Right lobe of liver (tissue), 6 donors: ENCODE measurements around the gene CTBP1. TPM values are rescaled to one million over a fixed set of nuclear protein-coding genes. Genes with fewer than 3 reads are reported as not detected.

Experiments used
- ATAC-seq, 4 donors: fragments of 200-7000 bp; cut with Tn5 transposase; one replicate each; pipeline ENCODE4 v1.9.1; 2020; ENCODE audit warnings: mild to moderate bottlenecking in 4 of 4, moderate library complexity in 4 of 4
- DNase-seq, 3 donors: peaks; one replicate each; pipeline ENCODE4 v3.0.0-alpha.2; 2020
- H3K27ac ChIP-seq, 3 donors: fragments of 200-600 bp; one replicate each; pipeline ENCODE4 v1.8.0; 2022
- H3K27me3 ChIP-seq, 2 donors: fragments of 200-600 bp; one replicate each; pipeline ENCODE4 v1.8.0; 2022
- H3K36me3 ChIP-seq, 4 donors: fragments of 200-600 bp; sonication (generic) in 1 of 4; one replicate each; pipeline versions ENCODE4 v1.5.1 to v1.8.0; 2017 to 2022; ENCODE audit warnings: control low read depth in 1 of 4
- H3K4me1 ChIP-seq, 4 donors: fragments of 200-600 bp; sonication (generic) in 1 of 4; one replicate each; pipeline versions ENCODE4 v1.5.1 to v1.8.0; 2017 to 2022; ENCODE audit warnings: control low read depth in 1 of 4
- H3K4me3 ChIP-seq, 3 donors: fragments of 200-600 bp; one replicate each; pipeline ENCODE4 v1.8.0; 2022
- H3K9me3 ChIP-seq, 4 donors: fragments of 200-600 bp; sonication (generic) in 1 of 4; one replicate each; pipeline versions ENCODE4 v1.5.1 to v1.8.0; 2017 to 2022; ENCODE audit warnings: control low read depth in 1 of 4
- POLR2A ChIP-seq: fragments of 450-650 bp; IDR thresholded peaks from one replicate; pipeline ENCODE4 v1.6.1; 2017; ENCODE audit warnings: antibody characterized with exemption, mild to moderate bottlenecking
- WGBS: methylation state at CpG from one replicate; pipeline ENCODE4 v1.1.6; 2018; ENCODE audit warnings: low coverage, low lambda C conversion rate; ENCODE audit not compliant: insufficient coverage; ENCODE audit errors: missing lambda C conversion rate; 5-methylcytosine and 5-hydroxymethylcytosine counted together
- intact Hi-C, 2 donors: fragments of 100-400 bp; cut with DNase I; formaldehyde crosslinking; loops; one replicate each; pipeline versions ENCODE4 v1.11.2 to v1.14.1; 2022
- total RNA-seq, 6 experiments: library from RNA; depleted of rRNA in 2 of 6; stranded (reverse); fragments of >200 nt in 2 of 6; fragmentation: NEBNext Ultra II Directional in 3 of 6; extraction: Animal tissue kit (Norgen Biotek cat#: 25700) in 3 of 6; gene quantifications; one replicate each; pipeline versions ENCODE4 v1.1.0 to v1.2.4, GENCODE V29; 2016 to 2023
- TF ChIP-seq, protein P1 (sequence below), 4 donors: fragments of 200-600 bp in 3 of 4; fragments of 450-650 bp in 1 of 4; IDR thresholded peaks; one replicate each; pipeline versions ENCODE4 v1.5.1 to v1.8.0; 2016 to 2022; ENCODE audit warnings: antibody characterized with exemption in 4 of 4, mild to moderate bottlenecking in 2 of 4
- donor health status: DM: no; HTN: yes; CAD: no.
- donor health status: DM: no; HTN: no; CAD: no.
- donor health status: DM: no; HTN: no; CAD: no.
- donor health status: DM: no; HTN: yes; CAD: no.
- donor health status: DM: no; HTN: yes; CAD: no.

The CTBP1 gene
- total RNA-seq, 6 experiments from 2014 or later: 74.8 to 85.5 (median 79.4) TPM

DNA sequence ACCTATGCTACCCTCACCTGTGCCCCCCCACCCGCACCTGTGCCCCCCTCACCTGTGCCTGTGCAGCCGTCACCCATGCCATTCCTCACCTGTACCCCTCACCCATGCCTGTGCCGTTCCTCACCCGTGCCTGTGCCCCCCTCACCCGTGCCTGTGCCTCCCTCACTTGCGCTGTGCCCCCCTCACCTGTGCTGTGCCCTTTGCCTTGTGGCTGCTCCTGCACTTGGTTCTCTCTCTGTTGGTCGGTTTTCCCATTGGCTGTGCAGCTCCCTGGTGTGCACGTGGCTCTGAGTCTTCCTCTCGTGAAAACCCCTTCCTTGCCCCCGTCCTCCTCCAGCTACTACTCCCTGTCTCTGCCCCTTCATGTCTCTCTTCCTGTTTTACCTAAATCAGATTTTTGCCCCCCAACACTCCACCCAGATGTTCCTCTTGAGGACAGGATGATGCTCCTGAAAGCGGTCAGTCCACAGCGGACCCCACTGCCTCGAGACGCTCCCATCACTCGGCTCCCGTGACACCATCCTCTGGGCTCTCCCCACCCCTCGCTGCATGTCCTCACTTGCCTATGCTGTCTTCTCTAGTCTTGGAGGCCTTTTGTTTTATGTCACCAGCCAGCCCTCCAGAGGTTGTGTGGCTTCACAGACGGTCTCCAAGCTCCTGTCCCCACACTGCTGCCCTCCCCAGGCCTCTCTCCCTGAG is 47.5 kb upstream of the CTBP1 start:
- Histone ChIP-seq H3K27me3 (no peaks in the 10 kb centered on the region), H3K9me3 (no peaks in the 10 kb centered on the region), H3K27ac (no peak overlapping the region), H3K36me3 (peaks cover 0 to 11% (median 4%) of the 10 kb centered on the region in 4 donors), H3K4me3 (no peak overlapping the region), H3K4me1 (peaks cover 0 to 6% (median 2%) of the 10 kb centered on the region in 4 donors)
- 90% methylated on average over 18 of the region's 18 CpGs for WGBS
- ATAC-seq (no peak), DNase-seq (peak in 2 of 3 donors; percentile 13 to 39)
- intact Hi-C loops: no loop called here
- TF ChIP-seq, protein P1, sequence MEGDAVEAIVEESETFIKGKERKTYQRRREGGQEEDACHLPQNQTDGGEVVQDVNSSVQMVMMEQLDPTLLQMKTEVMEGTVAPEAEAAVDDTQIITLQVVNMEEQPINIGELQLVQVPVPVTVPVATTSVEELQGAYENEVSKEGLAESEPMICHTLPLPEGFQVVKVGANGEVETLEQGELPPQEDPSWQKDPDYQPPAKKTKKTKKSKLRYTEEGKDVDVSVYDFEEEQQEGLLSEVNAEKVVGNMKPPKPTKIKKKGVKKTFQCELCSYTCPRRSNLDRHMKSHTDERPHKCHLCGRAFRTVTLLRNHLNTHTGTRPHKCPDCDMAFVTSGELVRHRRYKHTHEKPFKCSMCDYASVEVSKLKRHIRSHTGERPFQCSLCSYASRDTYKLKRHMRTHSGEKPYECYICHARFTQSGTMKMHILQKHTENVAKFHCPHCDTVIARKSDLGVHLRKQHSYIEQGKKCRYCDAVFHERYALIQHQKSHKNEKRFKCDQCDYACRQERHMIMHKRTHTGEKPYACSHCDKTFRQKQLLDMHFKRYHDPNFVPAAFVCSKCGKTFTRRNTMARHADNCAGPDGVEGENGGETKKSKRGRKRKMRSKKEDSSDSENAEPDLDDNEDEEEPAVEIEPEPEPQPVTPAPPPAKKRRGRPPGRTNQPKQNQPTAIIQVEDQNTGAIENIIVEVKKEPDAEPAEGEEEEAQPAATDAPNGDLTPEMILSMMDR (IDR thresholded peaks at IDR 0.05): no peak
- TF ChIP-seq POLR2A: no peak

DNA sequence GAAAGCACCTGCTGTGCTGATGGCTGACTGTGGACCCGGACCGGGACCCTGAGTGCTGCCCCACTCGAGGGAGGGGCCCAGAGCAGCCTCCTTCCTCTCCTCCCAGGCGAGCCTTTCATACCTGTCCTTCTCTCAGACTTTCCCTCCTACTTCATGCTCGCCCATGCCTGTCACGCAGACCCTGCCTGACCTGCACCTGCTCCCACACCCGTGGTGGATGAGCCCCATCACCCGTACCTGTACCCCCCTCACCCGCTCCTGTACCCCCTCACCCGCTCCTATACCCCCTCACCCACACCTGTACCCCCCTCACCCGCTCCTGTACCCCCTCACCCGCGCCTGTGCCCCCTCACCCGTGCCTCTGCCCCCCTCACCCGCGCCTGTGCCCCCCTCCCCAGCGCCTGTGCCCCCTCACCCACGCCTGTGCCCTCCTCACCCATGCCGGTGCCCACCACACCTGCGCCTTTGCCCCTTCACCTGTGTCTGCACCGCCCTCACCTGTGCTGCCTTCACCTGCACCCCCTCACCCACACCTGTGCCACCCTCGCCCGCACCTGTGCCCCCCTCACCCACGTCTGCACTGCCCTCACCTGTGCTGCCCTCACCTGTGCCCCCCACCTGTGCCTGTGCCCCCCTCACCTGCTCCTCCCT is 46.6 kb upstream of the CTBP1 start:
- intact Hi-C loops: no loop called here
- 86% methylated on average over 23 of the region's 24 CpGs for WGBS
- Histone ChIP-seq H3K9me3 (no peaks in the 10 kb centered on the region), H3K4me1 (peaks cover 0 to 15% (median 6%) of the 10 kb centered on the region in 4 donors), H3K27ac (no peak overlapping the region), H3K27me3 (no peaks in the 10 kb centered on the region), H3K4me3 (no peak overlapping the region), H3K36me3 (peaks cover 0 to 11% (median 3%) of the 10 kb centered on the region in 4 donors)
- ATAC-seq (no peak), DNase-seq (peak in 2 of 3 donors; percentile 18 to 39)
- no peak for TF ChIP-seq POLR2A

DNA sequence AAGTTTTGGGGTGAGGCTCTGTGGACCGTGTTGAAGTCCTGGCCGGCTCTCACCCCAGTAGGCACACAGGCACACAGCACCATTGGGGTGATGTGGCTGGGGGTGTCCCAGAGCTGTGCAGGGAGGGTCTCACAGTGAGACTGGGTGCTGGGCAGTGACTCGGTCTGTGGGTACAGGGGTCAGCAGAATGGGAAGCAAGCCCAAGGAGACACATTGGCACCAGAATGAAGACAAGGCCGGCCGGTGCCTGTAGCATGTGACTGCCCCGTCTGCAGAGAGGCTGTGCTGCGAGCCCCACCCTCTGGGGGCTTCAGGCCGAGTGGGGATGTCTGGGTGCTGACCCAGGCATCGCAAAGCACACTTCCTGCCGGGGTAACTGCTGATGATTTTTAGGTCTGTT is 46.0 kb upstream of the CTBP1 start:
- TF ChIP-seq, protein P1 (IDR thresholded peaks at IDR 0.05): no peak
- no peak for TF ChIP-seq POLR2A
- ATAC-seq (peak; percentile 14 to 42 (median 24)), DNase-seq (peak in 2 of 3 donors; percentile 15 to 48)
- Histone ChIP-seq H3K27me3 (no peaks in the 10 kb centered on the region), H3K4me1 (peaks cover 0 to 15% (median 6%) of the 10 kb centered on the region in 4 donors), H3K4me3 (no peak overlapping the region), H3K9me3 (no peaks in the 10 kb centered on the region), H3K27ac (no peak overlapping the region), H3K36me3 (peaks cover 0 to 5% (median 2%) of the 10 kb centered on the region in 4 donors)
- 68% methylated on average over 5 of the region's 10 CpGs for WGBS
- intact Hi-C loops: no loop called here

DNA sequence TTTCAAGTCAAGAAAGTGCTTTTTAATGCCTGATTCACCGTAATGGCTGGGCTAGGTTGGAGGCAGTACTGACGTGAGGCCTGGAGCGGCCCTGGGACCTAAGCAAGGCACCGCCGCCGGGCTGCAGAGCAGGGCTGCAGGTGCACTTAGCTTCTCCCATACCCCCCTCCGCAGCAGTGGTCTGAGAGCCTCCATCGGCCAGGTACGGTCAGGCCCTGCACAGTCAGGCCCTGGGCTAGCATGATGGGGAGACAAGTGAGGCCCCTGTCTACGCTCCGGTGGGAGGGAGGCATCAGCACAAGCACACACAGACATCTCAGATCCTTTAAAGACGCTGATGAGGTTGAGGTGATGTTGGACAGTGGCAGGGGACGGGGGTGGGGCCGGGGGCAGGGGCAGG is 45.5 kb upstream of the CTBP1 start:
- no peak overlapping the region for H3K27ac ChIP-seq
- no peak for ATAC-seq
- intact Hi-C loops: no loop called here
- H3K9me3 ChIP-seq: no peaks in the 10 kb centered on the region
- DNase-seq: peak in 2 of 3 donors; percentile 19 to 44
- 82% methylated on average over 9 of the region's 14 CpGs for WGBS
- no peak overlapping the region for H3K4me3 ChIP-seq
- peaks cover 0 to 5% (median 0%) of the 10 kb centered on the region in 4 donors for H3K36me3 ChIP-seq
- TF ChIP-seq POLR2A: no peak
- peaks cover 0 to 15% (median 6%) of the 10 kb centered on the region in 4 donors for H3K4me1 ChIP-seq
- H3K27me3 ChIP-seq: no peaks in the 10 kb centered on the region

DNA sequence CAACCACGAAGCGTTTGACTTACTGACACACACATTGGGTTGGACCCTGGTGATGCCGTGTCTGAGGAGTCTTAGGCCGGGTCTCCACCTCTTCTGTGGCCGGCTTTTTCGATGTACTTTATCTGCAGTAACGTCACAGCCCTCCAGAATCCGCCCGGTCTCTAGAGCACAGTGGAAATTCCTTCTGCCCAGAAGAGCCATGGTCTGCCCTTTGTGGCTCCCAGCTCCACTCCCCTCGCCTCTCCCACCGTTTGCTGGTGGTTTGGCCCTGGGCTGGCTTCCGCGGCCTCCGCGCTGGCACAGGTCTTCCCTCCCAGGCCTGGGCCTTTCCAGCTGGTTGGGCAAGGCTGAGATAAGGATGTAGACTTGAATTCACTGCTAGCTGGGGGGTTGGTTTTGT is 45.1 kb upstream of the CTBP1 start:
- no peak for ATAC-seq

More for the DNA sequence above, 45.1 kb upstream of the CTBP1 start:
- Histone ChIP-seq H3K27me3 (no peaks in the 10 kb centered on the region), H3K36me3 (peaks cover 0 to 5% (median 0%) of the 10 kb centered on the region in 4 donors), H3K9me3 (no peaks in the 10 kb centered on the region), H3K4me3 (no peak overlapping the region), H3K4me1 (peaks cover 0 to 18% (median 6%) of the 10 kb centered on the region in 4 donors), H3K27ac (no peak overlapping the region)
- no peak for TF ChIP-seq POLR2A
- TF ChIP-seq, protein P1 (IDR thresholded peaks at IDR 0.05): no peak
- WGBS: 92% methylated on average over 10 of the region's 15 CpGs
- intact Hi-C loops: no loop called here
- peak in 2 of 3 donors; percentile 22 to 40 for DNase-seq
